Neural progenitor cell (in vitro differentiated cells): ENCODE measurements around the gene CHTOP.

Experiments used
- CTCF ChIP-seq: fragments of 200-600 bp; sonication (generic); IDR thresholded peaks from 2 replicates; pipeline ENCODE4 v1.5.1; 2017; ENCODE audit warnings: antibody characterized with exemption, mild to moderate bottlenecking
- EZH2 ChIP-seq: fragments of 200-600 bp; sonication (generic); IDR thresholded peaks from 2 replicates; pipeline ENCODE4 v1.6.1; 2017; ENCODE audit warnings: antibody characterized with exemption, mild to moderate bottlenecking, moderate library complexity
- EZH2phosphoT487 ChIP-seq: fragments of 200-600 bp; sonication (generic); IDR thresholded peaks from 2 replicates; pipeline ENCODE4 v1.6.1; 2017; ENCODE audit warnings: antibody characterized with exemption

GRCh38 chr1:153682730-153683129 lies 48.9 kb downstream of the CHTOP start:
- no peak for TF ChIP-seq EZH2
- TF ChIP-seq CTCF, result no peak
- TF ChIP-seq EZH2phosphoT487, result no peak
